ENCODE data around the gene CD248. TPM values are rescaled to one million over a fixed set of nuclear protein-coding genes. Genes with fewer than 3 reads are reported as not detected.

CD248 gene
- polyA plus RNA-seq, 2 of the 4 experiments (the other 2 are of a cell fraction): 0.03 TPM; not detected in 1

- no peak for TF ChIP-seq HMGXB4 (CRISPR knock-in tag; IDR thresholded peaks at IDR 0.05; ENCODE audit: borderline replicate concordance)
- TF ChIP-seq ATOH8 (CRISPR knock-in tag; IDR thresholded peaks at IDR 0.05; ENCODE audit: low read depth): no peak
- no peak for TF ChIP-seq RAD21 (conservative IDR thresholded peaks at IDR 0.05 in 1 of 2, IDR thresholded peaks at IDR 0.05 in 1 of 2)
- no peak for TF ChIP-seq MAFK (IDR thresholded peaks at IDR 0.05; ENCODE audit: partially characterized antibody)
- no peak for TF ChIP-seq POLR2AphosphoS2 (conservative IDR thresholded peaks at IDR 0.05; ENCODE audit: low read length)
- 0 out of 2 replicates have a peak, but pooled peaks have one; percentile 31 for TF ChIP-seq TFCP2L1 (CRISPR knock-in tag; IDR thresholded peaks at IDR 0.05)
- TF ChIP-seq RFX5 (IDR thresholded peaks at IDR 0.05): no peak
- TF ChIP-seq EHMT2 (IDR thresholded peaks at IDR 0.05; ENCODE audit: low read depth): peak; percentile 91
- no peak for TF ChIP-seq PBX3 (IDR thresholded peaks at IDR 0.05)
- TF ChIP-seq CEBPB (IDR thresholded peaks at IDR 0.05): no peak
- no peak for TF ChIP-seq RARB (CRISPR knock-in tag; IDR thresholded peaks at IDR 0.05)
- peak; percentile 48; the same call in 1 of the 2 replicates for TF ChIP-seq ZSCAN20 (CRISPR knock-in tag; IDR thresholded peaks at IDR 0.05)
- no peak for TF ChIP-seq ZFP36 (IDR thresholded peaks at IDR 0.05; ENCODE audit: borderline replicate concordance, partially characterized antibody)
- peak; percentile 28; the same call in 1 of the 2 replicates for TF ChIP-seq E2F6 (IDR thresholded peaks at IDR 0.05; ENCODE audit: borderline replicate concordance, low read depth)
- no peak for TF ChIP-seq CTCF (IDR thresholded peaks at IDR 0.05)
- TF ChIP-seq REST (IDR thresholded peaks at IDR 0.05): peak; percentile 98
- TF ChIP-seq USF2 (IDR thresholded peaks at IDR 0.05): no peak
- no peak for TF ChIP-seq KDM5A (IDR thresholded peaks at IDR 0.05)
- TF ChIP-seq NPAS2 (CRISPR knock-in tag; IDR thresholded peaks at IDR 0.05; ENCODE audit: borderline replicate concordance): no peak
- 0 out of 2 replicates have a peak, but pooled peaks have one; percentile 44 for TF ChIP-seq KDM1A (IDR thresholded peaks at IDR 0.05; ENCODE audit: low read depth)
Measured at GRCh38 chr11:66289548-66290329, 27.1 kb downstream of the CD248 start (continued).
